NCI-H774 (cell line): ENCODE measurements around the gene SNW1.
"Not testable (repeated sequence)": the region's sequence is repeated elsewhere in the genome, so short reads cannot be mapped to it uniquely, and the experiment has no call there.

ENCODE experiments used
- DNase-seq: peaks from one replicate; lab custom pipeline; 2025; lab: John Stamatoyannopoulos, UW

Gene SNW1

DNA sequence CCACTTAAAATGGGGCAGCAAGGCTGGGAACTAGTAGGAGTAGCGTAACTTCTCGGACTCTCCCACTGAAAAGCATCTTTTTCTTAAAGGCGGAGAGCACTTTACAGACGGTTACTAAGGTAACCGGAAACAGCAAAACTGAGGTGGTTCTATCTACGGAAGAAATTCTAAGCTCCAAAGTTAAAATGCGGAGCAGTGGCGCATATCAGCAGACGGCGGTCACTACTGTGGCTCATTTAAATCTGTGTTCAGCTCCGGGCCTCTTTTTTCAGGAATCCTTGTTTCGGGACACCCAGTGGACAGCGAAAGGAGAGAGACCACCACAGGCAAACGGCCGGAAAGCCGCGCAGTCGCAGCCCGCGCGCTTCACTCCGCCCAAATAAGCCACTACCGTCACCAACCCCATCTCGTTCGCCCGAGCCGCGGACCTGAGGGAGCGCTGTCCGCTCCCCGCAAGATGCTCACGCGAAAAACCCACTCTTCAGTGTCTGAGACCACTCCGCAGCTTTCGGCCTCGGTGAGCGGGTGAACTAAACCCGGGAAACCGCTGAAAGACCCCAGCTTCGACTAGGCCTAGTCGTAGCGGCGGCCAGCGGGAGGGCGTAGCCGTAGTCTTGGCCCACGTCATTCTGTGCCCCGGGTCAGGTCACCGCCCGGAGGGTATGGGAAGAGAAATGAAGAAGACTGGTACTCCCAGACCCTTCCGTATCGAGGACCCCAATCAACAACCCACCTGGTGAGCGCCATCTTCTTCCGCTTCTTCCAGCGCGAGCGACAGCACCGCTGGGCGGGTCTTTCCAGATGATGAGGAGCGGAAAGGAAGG, at the start of gene SNW1:
TSS of gene SNW1 (minus strand) at position 776 of the 824 bp plus-strand sequence. CDS start at position 747, 29 bp downstream.
- peak; percentile 85 for DNase-seq

DNA sequence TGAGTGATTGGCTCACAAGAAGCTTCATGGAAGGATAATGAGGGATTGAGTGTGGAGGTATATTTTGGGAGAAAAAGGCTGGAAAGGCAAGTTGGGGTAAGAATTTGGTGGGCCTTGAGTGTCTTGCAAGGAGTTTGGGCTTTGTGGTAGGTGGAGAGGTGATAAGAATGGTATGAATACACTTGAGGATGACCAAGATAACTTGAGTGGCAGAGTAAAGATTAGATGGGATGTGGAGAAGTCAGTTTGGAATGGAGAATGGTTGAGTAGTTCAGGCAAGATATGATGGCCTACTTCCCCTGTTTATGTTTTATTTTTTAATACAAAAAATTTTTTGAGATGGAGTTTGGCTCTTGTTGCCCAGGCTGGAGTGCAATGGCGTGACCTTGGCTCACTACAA, 48.1 kb upstream of the SNW1 start:
- no peak for DNase-seq

DNA sequence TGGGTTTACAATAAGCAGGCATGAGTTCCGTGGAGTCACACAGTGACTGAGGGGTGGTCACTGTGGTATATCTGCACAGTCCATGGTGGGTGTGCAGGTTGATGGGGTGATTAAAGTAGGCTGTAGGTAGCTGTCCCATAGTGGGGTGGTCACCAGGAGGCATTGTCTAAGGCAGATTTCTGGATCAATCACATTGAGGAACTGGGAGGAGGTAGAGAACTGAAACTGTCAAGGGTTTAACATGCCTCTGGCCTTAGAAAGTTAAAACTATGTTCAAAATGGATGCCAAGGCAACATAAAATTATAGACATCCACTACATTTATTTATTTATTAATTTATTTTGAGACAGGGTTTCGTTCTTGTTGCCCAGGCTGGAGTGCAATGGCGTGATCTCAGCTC, 47.3 kb upstream of the SNW1 start:
- no peak for DNase-seq

DNA sequence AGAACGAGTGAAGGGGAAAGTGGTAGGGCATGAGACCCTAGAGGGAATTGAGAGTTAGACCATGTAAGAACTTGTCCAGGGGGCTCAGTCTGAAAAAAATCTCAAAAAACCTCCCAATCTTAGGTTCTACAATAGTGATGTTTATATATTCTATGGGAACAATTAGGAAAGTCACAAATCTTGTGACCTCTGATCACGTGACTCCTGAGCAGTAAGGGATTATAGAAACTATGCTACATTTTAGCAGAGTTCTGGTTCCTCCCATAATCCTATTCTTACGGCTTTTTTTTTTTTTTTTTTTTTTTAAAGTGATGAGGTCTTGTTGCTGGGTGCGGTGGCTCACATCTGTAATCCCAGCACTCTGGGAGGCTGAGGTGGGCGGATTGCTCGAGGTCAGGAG, 44.8 kb upstream of the SNW1 start:
- no peak for DNase-seq

DNA sequence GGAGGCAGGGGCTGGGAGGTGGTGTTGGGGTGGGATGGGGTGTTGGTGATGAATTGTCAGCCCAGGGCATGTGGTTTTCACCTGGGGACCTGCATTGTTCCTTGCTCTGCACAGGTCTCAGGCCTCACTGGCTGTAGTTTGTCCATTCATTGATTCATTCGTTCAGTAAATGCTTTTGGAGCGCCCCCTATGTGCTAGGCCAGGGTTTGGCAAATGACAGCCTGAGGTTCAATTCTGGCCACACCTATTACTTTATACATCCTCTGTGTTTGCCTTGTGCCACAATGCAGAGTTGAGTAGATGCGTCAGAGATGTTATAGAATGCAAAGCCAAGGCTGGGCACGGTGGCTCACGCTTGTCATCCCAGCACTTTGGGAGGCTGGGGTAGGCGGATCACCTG, 43.6 kb upstream of the SNW1 start:
- no peak for DNase-seq

DNA sequence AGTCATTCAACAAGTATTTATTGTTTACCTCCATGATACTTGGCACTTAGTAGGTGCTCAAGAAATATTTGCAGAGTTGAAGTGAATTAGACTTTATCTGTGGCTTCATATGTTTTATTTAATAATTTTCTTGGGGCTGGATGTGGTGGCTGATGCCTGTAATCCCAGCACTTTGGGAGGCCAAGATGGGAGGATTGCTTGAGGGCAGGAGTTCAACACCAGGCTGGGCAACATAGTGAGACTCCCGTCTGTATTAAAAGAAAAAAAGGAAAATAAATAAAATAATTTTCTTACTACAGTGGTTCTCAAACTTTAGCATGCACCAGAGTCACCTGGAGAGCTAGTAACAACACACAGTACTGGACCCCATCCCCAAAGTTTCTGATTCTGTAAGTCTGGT, 39.9 kb upstream of the SNW1 start:
- DNase-seq, result no peak

DNA sequence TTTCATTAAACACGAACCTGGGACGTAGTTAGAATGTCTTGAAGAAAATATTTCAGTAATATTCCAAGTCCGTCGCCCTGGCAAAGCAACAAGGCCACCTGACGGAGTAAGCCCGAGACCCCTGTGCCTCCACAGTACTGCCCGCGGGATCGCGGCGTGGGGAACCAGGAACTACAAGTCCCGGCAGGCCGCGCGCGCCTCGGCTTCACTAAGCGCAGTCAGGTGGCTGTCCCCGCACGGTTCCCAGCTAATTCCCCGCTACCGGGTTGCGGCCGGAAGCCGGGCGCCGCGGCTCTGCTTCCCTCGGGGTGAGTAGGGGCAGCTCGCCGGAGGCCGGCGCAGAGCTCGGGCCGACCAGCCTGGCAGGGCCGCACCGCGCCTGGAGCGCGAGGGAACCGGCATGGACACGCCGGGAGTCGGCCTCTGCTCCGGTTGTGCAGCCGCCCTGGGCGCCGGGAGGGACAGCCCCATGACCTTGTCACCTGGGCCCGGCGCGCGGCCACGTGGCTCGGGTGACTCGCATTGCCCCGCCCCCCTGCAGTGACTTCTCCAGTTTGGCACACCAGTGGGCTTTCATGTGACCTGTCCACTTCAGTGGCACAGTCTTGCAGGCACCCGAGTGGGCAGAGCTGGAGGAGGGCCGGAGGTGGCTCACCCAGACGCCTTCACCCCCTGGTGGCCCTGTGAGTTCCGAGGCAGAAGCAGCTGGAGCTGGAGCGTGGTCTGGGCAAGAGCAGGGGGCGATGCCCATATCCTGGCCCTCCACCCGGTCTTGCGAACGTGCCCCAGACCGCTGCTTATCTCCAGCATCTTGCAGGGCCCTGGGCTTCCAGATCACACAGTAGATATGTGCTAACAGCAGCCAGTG, 39.1 kb upstream of the SNW1 start, which contains the start of gene ADCK1:
TSS of gene ADCK1 (plus strand) at position 247 of the 868 bp plus-strand sequence. CDS start 18,870 bp downstream, outside the sequence.
- peak; percentile 51 for DNase-seq

DNA sequence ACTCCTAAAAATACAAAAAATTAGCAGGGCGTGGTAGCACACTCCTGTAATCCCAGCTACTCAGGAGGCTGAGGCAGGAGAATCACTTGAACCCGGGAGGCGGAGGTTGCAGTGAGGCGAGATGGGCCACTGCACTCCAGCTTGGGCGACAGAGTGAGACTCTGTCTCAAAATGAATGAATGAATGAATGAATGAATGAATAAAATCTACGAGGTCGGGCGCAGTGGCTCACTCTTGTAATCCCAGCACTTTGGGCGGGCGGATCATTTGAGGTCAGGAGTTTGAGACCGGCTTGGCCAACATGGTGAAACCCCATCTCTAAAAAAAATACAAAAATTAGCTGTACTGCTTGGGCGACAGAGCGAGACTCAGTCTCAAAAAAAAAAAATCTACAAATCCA, 38.5 kb upstream of the SNW1 start:
- not testable (repeated sequence) for DNase-seq

DNA sequence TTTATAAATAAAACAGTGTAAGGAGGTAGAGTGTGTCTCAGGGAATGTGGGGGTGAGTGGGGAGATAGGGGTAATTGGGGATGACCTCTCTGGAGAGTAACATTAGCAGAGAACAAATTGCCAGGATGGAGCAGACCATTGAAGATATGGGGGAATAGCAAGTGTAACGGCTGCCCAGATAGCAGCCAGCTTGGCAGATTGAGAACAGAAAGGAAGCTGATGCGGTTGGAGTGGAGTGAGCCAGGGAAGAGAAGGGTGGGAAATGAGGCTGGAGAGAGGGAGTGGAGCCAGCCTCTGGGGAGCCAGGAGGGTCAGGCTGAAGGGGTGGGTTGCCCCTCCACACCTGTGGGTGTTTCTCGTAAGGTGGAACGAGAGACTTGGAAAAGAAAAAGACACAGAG, 33.4 kb upstream of the SNW1 start:
- DNase-seq, result no peak

DNA sequence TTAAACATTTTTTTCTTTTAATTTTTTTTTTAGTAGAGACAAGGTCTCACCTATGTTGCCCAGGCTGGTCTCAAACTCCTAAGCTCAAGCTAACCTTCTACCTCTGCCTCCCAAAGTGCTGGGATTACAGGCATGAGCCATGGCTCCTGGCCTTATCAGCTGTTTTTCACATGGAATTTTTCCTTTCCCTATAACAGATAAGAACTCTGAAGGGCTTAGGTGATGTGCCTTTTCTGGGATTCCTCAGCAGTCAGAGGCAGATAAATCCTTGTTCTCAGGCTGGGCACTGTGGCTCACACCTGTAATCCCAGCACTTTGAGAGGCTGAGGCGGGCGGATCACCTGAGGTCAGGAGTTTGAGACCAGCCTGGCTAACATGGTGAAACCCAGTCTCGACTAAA, 32.3 kb upstream of the SNW1 start:
- not testable (repeated sequence) for DNase-seq

DNA sequence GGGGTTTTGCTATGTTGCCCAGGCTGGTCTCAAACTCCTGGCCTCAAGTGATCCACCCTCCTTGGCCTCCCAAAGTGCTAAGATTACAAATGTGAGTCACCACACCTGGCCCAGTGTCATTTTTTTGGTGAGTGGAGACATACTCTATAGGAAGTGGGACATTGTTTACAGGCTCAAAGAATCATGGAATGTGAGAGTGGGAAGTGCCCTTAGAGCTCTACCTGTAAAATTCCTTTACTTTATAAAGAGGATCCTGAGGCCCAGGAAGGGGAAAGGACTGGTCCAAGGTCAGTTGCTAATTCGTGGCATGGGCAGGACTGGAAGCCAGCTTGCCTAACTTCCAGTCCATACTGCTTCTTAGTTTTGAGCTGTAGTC, 30.3 kb upstream of the SNW1 start:
- DNase-seq, result no peak

DNA sequence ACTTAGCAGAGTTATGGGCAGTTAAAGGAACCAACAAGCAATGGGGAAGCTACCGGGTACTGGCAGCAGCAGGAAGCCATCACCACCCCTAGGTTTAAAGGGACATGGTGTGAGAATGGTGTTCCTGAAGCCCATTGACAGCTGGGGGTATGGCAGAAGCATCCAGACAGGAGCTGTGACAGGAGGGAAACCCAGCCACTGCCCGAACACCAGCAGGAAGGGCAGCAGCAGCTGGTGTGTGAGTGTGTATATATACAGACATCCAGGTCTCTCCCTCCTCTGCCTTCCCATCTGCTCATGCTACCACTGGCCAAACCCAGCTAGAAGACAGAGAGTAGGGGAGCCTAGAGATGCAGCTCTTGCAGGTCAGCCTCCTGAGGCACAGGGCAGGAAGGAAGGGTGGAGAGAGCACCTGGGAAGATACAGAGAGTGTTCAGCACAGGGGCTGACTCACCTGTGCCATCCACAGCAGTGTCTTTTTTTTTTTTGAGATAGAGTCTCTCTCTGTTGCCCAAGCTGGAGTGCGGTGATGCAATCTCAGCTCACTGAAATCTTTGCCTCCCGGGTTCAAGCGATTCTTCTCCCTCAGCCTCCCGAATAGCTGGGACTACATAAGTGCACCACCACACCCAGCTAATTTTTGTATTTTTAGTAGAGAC, 29.7 kb upstream of the SNW1 start:
- no peak for DNase-seq

DNA sequence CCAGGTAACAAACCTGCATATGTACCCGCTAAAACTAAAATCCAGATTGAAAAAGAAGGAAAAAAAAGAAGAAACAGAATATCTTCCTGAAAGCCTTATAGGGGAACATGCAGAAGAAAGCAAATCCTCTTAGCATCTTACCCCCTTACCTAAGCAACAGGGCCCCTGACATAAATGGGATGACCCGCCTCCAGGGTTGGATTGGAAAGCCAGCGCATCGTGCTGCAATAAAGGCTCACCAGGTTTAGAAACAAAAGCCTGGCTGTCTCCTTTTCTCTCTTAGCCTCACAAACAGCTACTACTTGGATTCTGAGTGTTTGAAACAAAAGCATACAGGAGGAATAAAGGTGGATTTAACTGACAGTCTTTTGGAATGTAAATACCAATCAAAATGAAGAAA, 25.2 kb upstream of the SNW1 start:
- no peak for DNase-seq

DNA sequence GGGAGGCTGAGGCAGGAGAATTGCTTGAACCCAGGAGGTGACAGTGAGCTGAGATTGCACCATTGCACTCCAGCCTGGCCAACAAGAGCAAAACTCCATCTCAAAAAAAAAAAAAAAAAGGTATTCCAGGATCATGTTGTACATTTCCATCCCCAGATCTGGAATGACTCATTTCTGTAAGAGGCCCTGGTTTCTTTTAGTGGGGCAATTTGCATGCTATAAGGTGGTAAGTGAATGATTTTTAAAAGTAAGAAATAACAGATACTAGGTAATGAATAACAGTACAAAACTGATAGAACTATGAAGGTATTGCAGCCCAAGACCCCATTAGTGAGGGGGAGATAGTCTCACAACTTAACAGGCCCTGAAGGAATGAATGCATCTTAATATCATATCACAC, 21.2 kb upstream of the SNW1 start:
- DNase-seq, result no peak

DNA sequence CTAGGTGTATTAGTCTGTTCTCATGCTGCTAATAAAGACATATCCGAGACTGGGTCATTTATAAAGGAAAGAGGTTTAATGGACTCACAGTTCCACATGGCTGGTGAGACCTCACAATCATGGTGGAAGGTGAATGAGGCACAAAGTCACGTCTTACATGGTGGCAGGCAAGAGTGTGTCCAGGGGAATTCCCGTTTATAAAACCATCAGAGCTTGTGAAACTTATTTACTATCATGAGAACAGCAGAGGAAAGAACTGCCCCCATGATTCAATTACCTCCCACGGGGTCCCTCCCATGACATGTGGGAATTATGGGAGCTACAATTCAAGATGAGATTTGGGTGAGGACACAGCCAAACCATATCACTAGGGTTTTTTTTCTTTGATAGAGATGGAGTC, 13.0 kb upstream of the SNW1 start:
- DNase-seq, result not testable (repeated sequence)

DNA sequence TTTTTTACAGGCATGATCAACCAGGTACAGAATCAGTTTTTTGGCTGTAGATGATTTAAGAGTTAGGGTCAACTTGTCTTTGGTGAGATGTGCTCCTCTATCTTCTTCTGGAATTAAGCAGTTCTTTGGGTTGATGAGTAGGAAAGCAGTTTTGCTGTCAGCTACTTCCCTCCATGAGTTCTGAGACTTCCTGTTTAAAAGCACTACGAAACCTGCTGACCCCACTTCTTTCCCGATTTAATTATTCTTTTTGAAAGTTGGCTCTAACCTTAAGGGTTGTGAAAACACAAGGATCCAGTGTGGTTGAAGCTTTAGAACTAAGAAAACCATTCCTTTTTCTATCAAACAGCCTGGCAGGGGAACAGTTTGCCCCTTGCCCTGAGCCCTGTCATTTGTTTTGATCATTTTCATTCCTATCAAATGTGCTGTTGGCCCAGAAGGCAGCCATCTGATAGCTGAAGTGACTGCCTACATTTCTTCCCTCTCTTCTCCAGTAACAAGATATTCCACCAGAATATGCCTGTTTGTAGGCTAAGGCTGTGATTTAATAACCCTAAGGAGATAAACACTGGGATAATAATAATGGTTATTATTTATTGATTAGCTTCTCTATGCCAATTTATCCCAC, 7.6 kb upstream of the SNW1 start:
- DNase-seq, result not testable (repeated sequence)

DNA sequence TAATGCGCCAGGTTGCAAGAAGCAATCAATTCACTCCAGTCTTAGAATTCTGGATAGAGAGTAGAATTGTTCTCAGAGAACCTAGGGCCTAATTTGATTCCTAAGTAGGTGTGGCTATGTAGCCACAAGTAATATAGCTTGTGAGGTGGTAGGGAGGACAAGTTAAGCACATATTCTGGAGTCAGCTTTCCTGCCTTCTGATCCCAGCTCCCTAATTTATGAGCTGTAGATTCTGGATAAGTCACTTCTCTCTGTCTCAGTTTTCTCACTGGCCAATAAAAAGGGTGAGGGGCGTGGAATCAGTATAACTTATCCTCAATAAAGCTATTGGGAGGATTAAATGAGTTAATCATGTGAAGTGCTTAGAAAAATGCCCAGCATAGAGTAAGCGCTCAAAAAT, 3.0 kb upstream of the SNW1 start:
- no peak for DNase-seq

DNA sequence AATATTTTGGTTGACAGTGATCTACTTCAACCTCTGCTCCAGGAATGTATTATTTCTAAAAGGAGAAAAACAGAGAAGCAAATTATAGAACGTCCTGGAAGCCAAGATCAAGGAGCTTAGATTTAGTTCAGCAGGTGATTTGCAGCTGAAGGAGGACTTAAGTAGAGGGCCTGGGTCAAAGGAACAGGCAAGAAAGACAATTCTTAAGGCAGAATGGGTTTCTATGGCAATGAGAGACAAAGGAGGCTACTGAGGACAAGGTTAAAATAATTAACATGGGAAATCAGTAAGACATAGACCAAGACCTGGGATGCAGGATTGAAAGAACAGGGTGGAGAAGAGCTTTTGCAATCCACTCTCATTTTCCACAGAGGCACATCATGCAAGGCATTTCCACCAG, 2.4 kb upstream of the SNW1 start:
- no peak for DNase-seq

DNA sequence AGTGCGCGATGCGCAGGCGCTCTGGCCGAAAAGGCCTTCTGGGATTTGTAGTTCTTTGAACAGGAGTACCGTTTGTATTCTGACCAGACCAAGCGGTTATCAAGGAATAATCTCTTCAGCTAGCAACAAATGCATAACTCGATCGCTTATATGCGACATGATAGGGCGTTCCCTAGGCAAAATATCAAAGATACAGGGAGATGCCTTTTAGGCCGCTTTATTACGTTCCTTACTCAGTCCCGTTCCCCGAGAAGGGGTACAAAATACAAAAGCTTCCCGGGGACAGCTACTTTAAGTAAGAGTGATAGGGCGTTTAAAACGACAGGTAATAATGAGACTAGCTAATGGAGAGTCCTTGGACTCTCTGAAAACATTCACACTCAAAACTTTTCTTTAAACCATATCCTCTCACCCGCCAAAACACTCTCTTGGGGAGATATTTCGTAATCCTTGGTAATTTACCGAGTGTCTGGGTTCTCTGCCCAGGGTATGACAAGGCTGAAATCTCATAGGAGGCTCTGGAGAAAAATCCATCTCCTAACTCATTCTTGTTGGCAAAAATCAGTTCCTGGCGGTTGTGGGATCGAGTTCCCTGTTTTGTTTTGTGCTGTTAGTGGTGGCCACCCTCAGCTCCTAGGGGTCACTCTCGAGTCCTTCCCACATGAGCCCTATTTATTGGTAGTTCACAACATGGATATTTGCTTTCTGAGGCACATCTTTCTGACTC, 412 bp upstream of the SNW1 start:
- DNase-seq, result no peak

DNA sequence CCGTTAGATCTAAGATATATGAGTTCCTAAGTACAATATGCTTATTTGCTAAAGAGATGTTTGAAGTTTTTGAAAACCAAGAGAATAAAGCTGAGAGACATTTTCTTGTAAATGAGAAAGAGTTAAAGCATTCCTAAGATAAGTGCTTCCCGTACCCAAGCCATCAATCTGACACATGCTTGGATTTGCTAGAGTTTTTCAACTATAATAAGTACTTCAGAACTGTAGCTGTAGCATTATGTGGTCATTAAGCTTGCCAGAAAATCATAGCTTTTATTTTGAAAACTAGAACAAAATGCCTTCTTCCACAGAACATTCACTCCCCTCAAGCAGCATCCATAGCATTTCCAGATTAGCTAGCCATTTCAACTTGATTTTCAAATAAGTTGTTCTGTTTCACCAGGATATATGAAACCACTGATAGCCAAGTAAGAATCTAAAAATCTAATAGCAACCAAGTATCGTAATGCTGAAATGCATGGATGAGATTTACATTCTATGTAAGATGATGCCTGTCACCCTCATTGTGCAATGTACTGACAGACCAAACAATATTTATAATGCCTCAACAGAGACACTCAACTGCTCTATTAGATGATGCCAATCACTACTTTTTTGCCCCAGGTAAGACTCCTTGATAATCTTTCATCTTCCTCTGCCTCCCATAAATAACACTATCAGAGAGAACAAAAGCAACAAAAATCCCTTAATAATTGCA, 8.0 kb downstream of the SNW1 start:
- no peak for DNase-seq

DNA sequence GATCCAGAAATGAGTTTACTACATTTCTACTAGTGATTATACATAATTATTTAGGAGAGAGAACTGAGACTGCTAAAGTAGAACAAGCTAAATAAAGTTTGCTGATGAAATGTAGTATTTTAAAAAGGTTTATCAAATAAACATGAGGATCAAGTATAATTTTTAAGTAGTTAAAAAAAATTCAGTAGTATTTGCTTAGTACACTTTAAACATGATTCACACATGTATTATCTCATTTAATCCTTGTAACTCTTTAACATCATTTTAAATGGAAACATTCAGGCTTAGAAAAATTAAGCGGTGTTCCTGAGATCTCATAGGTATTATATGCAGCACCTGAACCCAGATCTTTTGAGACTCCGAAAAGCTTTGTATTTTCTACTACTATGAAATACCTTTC, 8.7 kb downstream of the SNW1 start:
- DNase-seq, result no peak
